MV-4-11 (cell line): ENCODE measurements around the gene SETD2.
"Not testable (repeated sequence)": the region's sequence is repeated elsewhere in the genome, so short reads cannot be mapped to it uniquely, and the experiment has no call there.

Source experiments
- DNase-seq: peaks from one replicate; lab custom pipeline; 2025; lab: John Stamatoyannopoulos, UW

Gene SETD2

DNA sequence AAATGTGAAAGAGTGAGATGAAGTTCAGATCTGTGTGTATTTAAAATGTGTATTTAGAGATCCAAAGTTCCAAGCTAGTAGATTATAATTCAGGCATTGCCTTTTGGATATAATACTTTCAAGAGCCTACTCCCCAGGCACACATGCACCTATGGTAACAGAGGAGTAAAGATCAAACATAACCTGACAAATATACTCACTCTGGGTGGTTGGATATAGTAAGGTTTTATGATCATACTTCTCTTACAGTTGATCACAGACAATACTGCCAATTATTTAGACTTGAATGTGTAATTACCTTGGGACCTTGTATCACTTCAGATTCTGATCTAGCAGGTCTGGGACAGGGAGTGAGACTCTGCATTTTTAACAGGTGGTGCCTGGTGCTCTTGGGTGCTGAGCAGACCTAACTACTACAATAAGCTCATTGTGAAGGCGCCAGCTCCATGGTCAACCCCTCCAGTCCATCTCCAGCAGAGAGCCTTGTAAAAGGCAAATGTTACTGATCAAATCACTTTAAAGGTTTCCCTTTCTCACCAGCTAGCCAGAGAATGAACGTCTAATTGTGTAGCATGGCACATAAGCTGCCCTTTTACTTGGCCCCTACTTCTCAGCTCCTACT, 128.9 kb downstream of the SETD2 start:
- no peak for DNase-seq

DNA sequence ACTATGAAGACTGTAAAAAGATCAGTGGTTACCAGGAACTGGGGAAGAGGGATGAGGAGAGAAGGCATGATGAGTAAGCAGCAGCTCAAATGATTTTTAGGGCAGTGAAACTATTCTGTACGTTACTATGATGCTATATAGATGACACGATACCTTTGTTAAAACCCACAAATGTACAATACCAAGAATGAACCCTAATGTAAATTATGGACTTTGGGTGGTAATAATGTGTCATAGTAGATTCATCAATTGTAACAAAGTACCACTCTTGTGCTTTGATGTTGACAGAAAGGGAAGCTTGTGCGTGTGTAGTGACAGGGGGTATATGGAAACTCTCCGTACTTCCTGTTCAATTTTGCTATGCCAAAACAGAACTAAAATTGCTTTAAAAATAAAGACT, 132.9 kb downstream of the SETD2 start:
- peak; percentile 68 for DNase-seq

DNA sequence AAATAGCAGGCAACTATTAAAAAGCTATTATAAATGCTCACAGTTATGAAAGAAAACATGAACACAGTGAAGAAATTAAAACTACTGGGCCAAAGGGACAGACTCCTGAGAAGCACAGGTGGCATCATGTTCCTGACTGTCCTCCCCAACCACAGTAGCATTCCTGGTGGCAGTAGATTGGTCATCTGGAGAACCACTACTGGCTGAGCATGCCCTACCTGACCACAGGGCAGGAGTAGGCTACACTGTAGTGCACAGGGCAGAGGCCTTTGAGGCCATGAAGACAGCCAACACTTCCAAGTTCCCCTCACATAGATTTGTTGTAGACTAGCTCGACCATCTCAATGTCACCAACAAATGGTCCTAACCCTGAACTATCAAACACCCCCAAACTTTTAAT, 135.2 kb downstream of the SETD2 start:
- DNase-seq: no peak

DNA sequence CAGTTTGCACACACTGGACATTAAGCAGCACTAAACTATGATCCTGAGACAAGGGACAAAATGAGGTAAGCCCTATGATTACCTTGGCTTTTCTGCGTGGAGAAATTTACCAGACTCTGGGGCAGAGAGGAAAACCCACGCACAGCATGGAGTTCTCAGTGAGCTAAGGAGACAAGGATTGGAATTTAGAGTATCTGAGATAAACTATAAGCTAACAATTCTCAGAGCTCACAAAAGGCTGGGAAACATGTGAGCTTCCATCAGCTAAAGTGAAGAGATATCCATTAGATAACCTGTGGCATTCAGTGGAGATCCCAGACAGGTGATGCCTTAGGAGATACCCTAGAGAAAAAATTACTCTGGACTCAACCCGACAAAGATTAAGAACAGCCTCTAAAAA, 135.8 kb downstream of the SETD2 start:
- DNase-seq: no peak

DNA sequence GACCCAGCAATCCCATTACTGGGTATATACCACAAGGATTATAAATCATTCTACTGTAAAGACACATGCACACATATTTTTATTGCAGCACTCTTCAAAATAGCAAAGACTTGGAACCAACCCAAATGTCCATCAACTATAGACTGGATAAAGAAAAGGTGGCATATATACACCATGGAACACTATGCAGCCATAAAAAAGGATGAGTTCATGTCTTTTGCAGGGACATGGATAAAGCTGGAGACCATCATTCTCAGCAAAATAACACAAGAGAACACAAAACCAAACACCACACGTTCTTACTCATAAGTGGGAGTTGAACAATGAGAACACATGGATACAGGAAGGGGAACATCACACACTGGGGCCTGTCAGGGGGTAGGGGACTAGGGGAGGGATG, 137.5 kb downstream of the SETD2 start:
- DNase-seq: not testable (repeated sequence)

DNA sequence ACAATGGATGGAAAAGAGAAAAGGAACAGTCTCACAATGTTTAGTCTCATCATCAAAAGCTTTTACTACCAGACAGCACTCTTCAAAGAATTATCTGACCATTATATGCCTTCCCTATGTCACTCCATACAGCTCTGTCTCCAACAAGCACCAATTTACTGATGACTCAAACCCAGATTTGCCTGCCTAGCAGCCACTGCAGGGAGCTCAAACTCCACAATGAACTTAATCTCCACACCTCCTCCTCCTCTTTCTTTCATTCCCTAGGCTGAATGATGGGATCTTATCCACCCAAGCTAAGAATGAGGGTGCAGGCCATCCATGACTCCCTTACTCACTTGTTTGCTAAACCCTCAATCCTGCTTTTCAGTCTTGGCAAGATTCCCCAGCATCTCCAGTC, 139.0 kb downstream of the SETD2 start:
- DNase-seq: no peak

DNA sequence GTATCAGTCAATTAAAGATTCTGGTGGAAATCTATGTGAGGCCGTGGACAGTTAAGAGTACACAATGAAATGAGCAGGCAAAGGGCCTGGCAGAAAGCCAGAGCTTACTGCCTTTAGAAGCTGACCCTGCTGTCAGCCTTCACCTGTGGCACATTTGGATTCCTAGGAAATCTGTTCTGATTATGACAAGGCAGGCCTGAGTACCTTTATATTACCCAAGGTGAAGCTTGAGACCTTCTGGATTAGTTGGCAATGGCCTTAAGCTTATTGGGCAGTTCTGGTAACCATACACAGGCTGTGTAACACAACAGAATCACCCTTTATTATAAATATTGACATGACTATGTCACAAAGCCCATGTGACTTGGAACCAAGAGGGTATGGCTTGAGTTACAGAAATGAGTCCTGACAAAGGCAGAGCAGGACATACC, 141.3 kb downstream of the SETD2 start:
- DNase-seq: no peak

DNA sequence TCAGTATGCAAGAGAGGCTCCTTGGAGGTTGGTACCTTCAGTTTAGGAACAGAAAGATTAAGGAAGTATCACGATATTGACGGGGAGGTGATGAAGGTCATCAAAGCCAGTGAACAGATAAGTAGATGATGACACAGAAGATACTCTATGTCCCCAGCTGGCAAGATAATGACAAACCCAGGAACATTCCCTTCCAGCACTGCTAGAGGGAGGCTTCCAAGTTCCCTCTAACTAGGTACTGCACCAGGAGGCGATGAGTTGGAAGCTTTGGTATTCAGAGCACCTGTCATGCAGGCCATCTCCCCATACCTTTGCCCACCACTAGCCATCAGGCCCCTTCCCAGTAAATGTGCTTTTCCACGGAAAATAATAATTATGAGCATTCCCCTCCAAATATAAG, 143.6 kb downstream of the SETD2 start:
- DNase-seq: no peak

DNA sequence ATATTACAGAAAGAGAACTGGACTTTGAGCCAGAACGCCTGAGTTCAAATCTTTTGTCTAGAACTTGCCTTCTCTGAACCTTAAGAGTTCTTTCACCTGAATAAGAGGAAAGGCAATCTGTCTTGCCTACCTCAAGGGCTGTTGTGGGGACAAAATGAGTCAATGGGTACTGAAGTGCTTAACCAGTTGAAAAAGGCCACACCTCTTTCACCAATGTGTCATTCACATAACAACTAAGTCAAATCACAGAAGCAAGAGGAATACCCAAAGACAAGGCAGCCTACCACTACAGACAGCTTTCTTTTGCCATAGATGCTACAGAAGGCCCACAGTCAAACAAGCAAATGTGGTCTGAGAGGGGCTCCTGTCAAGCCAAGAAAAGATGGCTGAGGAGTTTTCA, 144.7 kb downstream of the SETD2 start:
- no peak for DNase-seq

DNA sequence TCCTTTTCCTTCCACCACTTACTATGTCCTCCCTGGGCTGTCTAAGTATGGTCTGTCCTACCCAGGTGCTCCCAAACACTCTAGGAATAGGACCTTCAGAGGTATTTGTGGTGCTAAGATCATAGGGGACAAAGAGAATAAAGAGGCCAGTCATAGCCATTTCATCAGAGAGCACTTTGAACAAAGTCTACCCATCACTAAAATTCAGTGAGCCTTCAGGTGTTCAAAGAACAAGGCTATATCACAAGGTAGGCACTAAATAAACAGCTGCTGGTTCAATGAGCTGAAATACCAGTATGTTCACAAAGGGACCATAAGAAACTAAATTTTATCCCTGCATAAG, 145.7 kb downstream of the SETD2 start:
- DNase-seq: no peak

DNA sequence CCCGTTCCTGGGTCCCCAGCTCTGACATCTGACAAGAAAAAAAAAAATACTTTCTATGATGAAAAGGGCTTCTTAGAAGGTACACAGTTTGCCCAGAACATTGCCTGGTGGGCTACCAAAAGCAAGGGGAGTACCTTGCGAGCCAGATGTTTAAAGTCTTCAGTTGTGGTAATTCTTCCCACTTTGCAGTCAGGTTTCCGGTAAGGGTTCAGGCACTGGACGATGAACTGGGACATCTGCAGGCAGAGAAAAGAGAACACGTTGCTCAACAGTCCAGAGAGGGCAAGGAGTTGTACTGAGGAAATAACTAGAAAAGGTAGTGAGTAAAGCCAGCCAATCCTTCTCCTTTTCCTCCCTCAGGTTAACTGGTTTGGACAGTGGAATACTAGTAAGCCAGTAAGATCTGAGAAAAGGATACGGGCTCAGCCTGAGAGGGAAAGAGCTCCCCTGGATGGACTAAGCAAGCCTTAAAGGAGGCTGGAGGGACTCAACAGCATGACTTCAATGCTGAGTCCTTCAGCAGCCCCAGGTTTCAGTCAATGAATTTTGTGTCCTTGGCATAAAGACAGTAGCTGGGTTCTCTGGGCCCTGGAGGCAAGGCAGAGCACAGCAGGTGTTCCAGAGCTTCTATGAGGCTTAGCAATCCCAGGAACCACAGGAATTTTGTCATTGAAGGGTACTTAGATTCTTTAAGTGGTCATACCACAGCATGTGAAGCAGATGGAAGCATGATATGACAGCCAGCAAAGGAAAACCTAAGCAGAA, 146.2 kb downstream of the SETD2 start:
- peak; percentile 72 for DNase-seq

DNA sequence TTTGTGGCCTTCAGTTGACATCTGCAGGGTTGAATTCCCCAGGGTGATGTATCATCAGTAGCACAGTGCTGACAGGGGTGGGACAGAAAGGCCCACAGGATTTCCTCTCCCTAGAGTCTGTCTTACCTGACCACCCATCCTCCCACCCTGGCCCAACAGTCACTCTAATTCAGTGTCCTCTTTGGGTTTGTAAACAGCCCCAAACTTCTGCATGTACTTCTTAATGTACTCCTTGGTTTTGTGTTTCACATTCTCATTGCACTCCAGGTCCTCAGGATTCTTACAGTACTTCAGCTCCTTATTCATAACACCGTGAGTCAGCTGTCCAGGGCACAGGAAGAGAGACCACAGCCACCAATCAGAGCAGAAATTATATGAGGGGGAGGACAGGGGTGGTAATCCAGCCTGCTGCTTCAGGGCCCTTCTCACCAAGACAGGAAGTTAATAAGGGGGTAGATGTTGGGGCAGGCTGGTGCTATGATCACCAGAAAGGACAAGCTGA, 146.9 kb downstream of the SETD2 start:
- peak; percentile 84 for DNase-seq

DNA sequence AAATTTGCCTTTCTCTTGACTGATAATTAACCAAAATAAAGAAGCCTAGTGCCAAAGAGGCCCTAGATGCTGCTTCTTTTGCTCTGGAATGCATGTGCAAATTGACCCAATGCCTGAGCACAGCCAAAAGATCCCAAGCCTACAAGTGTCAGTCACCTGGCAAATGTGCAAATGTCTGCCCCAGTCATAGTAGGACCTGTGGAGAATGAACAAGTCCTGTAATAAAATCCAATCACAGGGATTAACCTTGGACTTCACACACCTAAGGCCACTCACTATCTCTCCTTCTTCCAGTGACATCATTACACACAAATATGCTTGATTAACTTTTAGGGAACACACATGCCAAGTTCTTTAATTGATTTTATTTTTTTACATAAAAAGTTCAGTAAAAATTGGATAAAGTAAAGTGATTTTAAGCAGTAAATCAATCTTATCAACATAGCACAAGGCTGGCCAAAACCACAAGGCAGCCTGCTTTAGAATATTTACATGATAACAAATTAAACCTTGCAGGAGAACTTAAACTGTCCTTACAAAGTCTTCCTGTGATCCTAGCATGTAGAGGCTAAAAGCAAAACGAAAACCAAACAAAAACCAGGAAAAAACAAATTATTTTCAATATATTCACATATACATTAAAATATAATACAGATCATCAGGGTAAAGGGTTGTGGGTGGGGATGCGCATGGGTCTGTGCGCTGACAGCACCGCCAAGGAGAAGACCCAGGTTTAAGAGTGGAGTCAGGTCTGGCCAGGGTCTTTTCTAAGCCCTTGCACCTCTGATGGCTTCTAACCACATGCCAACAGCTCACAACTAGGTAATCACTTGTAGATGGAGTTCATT, 147.6 kb downstream of the SETD2 start:
- DNase-seq: no peak

DNA sequence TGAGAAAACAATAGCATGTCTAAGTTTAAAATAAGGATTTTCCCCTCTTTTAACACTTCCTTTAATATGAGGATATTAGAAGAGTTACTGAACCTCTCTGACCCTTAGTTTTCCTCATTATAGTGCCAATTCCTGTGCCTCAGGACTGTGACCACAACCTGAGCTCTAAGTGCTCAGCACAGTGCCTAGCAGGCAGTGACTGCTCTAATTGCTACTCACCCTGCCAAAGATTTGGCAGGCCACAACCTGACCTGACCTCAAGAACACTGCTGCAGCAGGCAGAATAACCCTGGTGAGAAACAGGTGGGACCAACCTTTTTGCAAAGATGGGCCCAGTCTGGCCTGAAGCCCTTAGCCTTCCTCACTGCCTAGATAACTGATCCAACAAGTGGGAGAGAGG, 148.8 kb downstream of the SETD2 start:
- no peak for DNase-seq

DNA sequence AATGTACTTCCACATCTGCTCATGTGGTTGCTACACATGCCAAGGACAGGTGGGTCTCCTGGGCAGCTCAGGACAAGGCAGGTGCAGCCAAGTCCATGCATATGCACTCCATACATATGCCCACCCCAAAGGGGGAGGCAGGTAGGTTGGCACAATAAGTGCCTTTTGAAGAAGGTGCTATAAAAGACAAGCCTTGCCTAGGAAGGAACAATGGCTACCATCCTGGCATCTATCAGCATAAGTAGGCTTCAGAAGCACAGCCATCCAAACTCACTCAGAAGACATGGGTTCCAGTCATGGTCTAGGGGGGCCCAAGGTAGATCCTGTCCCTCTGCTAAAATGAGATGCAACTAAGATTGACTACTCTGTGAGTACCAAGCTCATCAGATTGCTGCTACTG, 149.9 kb downstream of the SETD2 start:
- DNase-seq: no peak

DNA sequence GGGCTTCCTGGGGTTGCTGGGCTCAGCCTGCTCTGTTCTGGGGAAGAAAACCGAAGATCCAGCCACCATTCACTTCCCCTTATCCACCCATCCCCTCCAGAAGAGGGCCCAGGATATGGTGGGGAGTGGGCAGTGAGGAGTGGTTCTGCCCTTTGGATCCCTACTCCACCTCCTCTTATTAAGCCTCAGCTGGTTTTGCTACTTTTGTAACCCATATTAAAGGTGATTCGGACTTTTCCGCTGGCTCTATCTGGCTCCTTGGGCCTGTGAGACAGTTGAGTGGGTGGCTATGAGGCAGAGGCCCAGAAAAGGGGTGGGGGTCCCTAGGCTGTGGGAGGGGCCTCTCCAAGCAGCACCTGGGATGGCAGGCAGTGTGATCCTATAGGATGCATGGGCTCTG, 150.7 kb downstream of the SETD2 start:
- no peak for DNase-seq

DNA sequence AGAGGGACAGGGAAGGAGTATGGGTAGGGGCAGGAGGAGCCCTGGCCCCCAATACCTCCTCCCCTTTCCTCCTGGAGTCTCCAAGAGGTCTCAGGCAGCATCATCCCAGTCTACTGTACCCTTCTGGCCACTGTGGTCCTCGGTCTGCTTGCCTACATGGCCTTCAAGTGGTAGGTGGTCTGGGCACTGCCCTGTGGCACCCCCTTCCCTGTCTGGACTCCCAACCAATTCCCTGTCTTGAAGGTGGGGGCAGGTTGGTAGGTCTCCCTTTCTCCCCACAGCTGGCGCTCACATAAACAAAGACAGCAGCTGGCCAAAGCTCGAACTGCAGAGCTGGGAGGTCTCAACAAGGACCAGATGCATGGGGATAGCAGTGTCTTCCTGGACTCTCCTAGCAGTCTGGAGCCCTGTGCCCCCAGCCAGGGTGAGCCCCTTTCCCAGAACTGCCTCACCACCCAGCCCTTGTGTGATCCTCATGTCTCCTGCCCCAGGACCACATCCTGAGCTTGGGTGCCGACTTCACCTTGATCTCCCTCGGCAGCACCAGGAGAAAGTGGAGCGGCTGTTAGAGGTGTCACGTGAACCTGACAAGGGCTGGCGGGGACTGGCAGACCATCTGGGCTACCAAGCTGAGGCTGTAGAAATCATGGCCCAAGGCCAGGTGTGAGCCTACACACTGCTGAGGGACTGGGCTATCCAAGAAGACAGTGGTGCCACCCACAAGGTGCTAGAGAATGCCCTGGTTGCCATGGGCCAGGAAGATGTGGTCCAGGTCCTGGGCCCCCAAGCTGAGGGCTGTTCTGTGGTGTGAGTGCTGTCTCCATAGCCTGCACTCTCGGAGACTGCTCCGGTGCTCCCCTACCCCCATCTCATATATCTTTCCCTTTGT, 151.3 kb downstream of the SETD2 start:
- no peak for DNase-seq

DNA sequence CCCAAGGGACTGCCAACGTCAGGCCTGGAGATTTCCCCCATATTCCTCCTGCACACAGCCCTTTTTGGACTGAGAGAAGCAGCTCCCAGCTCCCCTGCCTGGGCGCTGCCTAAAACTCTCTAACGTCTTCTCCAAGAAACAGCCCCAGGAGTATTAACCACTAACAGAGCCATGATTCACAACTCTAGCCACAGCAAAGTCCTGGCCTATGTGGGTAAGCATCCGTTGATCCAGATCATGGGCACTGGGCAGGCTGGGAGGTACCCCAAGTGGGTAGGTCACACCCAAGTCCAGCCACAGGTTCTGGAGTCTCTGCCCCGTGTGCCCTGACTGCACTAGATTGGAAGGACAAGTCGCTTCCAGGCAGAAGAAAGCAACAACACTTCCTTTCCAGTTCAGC, 152.5 kb downstream of the SETD2 start:
- no peak for DNase-seq

DNA sequence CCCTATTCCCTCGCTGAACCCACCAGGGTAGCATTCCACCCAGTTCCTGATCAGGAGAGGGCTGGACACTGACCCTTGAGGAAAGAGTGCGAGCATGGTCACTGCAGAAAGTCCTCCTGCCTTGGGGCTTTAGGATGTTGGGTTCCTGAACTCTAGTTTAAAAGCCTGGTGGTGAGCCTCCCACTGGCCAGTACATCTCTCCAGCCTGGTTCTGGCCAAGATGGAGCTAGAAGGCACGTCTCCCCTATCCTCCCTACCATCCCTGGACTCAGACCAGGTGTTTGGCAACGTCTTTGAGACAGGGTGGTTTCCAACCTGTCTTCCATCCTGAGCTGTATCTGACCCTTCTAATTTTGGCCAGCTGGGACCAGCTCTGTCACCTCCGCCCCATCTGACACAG, 153.0 kb downstream of the SETD2 start:
- no peak for DNase-seq

DNA sequence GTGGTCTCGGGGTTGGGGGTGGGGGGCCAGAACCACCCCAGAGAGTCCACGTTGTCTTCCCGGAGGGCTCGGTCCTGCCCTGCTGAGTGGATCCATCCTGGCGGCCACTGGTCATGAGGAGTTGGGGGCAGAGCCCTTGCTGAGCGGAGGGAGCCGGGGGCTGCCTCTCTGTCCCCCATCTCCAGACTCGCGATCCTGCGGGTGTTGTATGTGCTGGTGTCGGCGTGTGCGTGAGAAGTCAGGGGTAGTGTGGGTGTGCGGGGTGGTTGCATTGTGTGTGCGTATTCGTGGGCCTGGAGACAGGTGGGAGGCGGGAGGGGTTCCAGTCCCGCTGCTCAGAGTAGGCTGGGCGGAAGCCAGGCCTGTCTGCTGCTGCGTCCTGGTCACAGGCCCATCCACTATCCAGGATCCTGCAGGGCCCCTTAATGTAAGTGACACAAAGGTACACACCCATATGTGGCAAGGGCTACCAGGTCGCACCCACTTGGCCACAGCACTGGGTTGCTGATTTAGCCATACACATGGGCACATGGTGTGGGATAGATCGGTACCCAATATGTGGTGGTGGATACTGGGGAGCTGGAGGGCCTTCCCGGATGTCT, 153.7 kb downstream of the SETD2 start:
- no peak for DNase-seq
